ENCODE results near the gene KCNK5.

The KCNK5 gene

GRCh38 chr6:39170860-39171259, 58.4 kb downstream of the KCNK5 start:
- no peak for DNase-seq (ENCODE audit: low read depth)
- H3K4me3 ChIP-seq (replicated peaks; ENCODE audit: low read depth, low read length) = no peak overlapping the region
- TF ChIP-seq CTCF (IDR thresholded peaks at IDR 0.05; ENCODE audit: low read length, missing control alignments) = no peak

GRCh38 chr6:39170389-39170788, 58.9 kb downstream of the KCNK5 start:
- no peak overlapping the region for H3K4me3 ChIP-seq (replicated peaks; ENCODE audit: low read depth, low read length)
- no peak for DNase-seq (ENCODE audit: low read depth)
- no peak for TF ChIP-seq CTCF (IDR thresholded peaks at IDR 0.05; ENCODE audit: low read length, missing control alignments)

GRCh38 chr6:39169448-39170344, 59.6 kb downstream of the KCNK5 start:
- no peak for DNase-seq (ENCODE audit: low read depth)
- no peak for TF ChIP-seq CTCF (IDR thresholded peaks at IDR 0.05; ENCODE audit: low read length, missing control alignments)
- H3K4me3 ChIP-seq (replicated peaks; ENCODE audit: low read depth, low read length) = no peak overlapping the region

- no peak overlapping the region for H3K4me3 ChIP-seq (replicated peaks; ENCODE audit: low read depth, low read length)
These were observed 61.2 kb downstream of the KCNK5 start for GRCh38 chr6:39167866-39168625.

GRCh38 chr6:39167321-39167720, 62.0 kb downstream of the KCNK5 start:
- no peak overlapping the region for H3K4me3 ChIP-seq (replicated peaks; ENCODE audit: low read depth, low read length)
- no peak for TF ChIP-seq CTCF (IDR thresholded peaks at IDR 0.05; ENCODE audit: low read length, missing control alignments)
- no peak for DNase-seq (ENCODE audit: low read depth)

More at GRCh38 chr6:39167866-39168625, 61.2 kb downstream of the KCNK5 start:
- no peak for TF ChIP-seq CTCF (IDR thresholded peaks at IDR 0.05; ENCODE audit: low read length, missing control alignments)
- DNase-seq (ENCODE audit: low read depth) = no peak

- DNase-seq (ENCODE audit: low read depth) = no peak
- TF ChIP-seq CTCF (IDR thresholded peaks at IDR 0.05; ENCODE audit: low read length, missing control alignments) = no peak
- H3K4me3 ChIP-seq (replicated peaks; ENCODE audit: low read depth, low read length) = no peak overlapping the region
These were observed 62.4 kb downstream of the KCNK5 start for GRCh38 chr6:39166912-39167290.

All from fibroblast of pulmonary artery (primary cell).